ENCODE measurements around the gene CPLX3.

DNA sequence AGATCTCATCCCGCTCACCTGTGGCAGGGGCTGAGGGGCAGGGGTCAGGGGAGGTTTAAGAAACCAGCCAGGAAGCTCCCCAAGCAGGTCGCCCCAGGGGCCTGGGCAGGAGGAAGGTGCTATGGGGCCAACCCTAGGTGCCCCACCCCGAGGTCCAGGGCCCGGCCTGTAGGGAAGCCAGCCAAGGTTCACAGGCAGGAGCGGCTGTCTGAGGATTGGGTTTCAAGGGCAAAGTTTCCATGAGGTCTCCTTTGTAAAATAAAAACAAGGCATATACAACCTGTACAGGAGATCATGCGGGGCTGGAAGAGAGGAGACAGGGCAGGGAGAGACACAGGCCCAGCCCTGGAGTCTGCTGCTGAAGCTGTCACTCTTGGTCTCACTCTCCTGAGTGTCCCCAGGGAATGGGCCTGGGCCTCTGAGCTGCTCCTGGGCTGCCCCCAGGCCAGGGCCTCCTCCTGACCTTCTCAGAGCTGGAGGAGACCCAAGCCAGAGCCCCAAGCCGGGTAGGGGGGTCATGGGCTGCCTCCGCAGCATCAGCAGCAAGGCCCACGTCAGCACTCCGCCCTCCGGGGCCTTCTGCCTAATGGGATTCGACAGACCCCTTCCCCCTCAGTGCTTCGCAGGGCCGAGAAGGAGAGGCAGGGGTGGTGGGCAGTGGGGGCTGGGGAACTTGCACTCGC, 5.5 kb downstream of the CPLX3 start:
- TF ChIP-seq POLR2A (IDR thresholded peaks at IDR 0.05; ENCODE audit: low read depth, low read length) (no peak), TAF1 (IDR thresholded peaks at IDR 0.05; ENCODE audit: borderline replicate concordance, low read depth, low read length) (no peak), POLR2AphosphoS5 (IDR thresholded peaks at IDR 0.05; ENCODE audit: low read depth, low read length) (no peak)

All from GM12892 (cell line).